ENCODE measurements around the gene CLASP1. TPM values are rescaled to one million over a fixed set of nuclear protein-coding genes. Genes with fewer than 3 reads are reported as not detected.

The CLASP1 gene
- total and polyA plus RNA-seq, 4 donors: 7.5 to 50.0 (median 21.9) TPM

- Histone ChIP-seq H3K4me3 (ENCODE audit: low read depth in 1 of 3, low read length in 3 of 3) (no peak overlapping the region), H3K9me3 (ENCODE audit: control insufficient read depth in 4 of 4, low read length in 3 of 4) (no peaks in the 10 kb centered on the region), H3K36me3 (ENCODE audit: control insufficient read depth in 4 of 4, insufficient read depth in 3 of 4, low read depth in 1 of 4, low read length in 3 of 4) (no peaks in the 10 kb centered on the region), H3K27me3 (ENCODE audit: control insufficient read depth in 4 of 4, insufficient read depth in 4 of 4, low read length in 3 of 4) (no peaks in the 10 kb centered on the region), H3K9ac (ENCODE audit: low read depth in 1 of 2, low read length in 2 of 2) (no peak overlapping the region), H3K27ac (ENCODE audit: low read depth in 1 of 2, low read length in 2 of 2) (no peak overlapping the region), H3K4me1 (ENCODE audit: control insufficient read depth in 4 of 4, insufficient read depth in 4 of 4, low read length in 3 of 4) (no peaks in the 10 kb centered on the region)
- 90% methylated on average over 5 of the region's 5 CpGs for WGBS
- TF ChIP-seq FOXA2 (IDR thresholded peaks at IDR 0.05): no peak
- TF ChIP-seq RAD21 (IDR thresholded peaks at IDR 0.05): no peak
- TF ChIP-seq FOXA1 (IDR thresholded peaks at IDR 0.05): no peak
- no peak for TF ChIP-seq ATF3 (IDR thresholded peaks at IDR 0.05)
- no peak for TF ChIP-seq GABPA (IDR thresholded peaks at IDR 0.05 in 1 of 2, conservative IDR thresholded peaks at IDR 0.05 in 1 of 2)
- DNase-seq (ENCODE audit: low spot score): no peak
Measured at GRCh38 chr2:121291251-121291580, 358.0 kb downstream of the CLASP1 start.

- no peaks in the 10 kb centered on the region for H3K36me3 ChIP-seq (ENCODE audit: control insufficient read depth in 4 of 4, insufficient read depth in 3 of 4, low read depth in 1 of 4, low read length in 3 of 4)
- 91% methylated on average over 5 of the region's 5 CpGs for whole genome bisulfite sequencing
- no peaks in the 10 kb centered on the region for H3K27me3 ChIP-seq (ENCODE audit: control insufficient read depth in 4 of 4, insufficient read depth in 4 of 4, low read length in 3 of 4)
- DNase-seq (ENCODE audit: low spot score): no peak
- H3K4me1 ChIP-seq (ENCODE audit: control insufficient read depth in 4 of 4, insufficient read depth in 4 of 4, low read length in 3 of 4): peaks cover 4 to 12% (median 5%) of the 10 kb centered on the region in 4 donors
- no peak overlapping the region for H3K4me3 ChIP-seq (ENCODE audit: low read depth in 1 of 3, low read length in 3 of 3)
- TF ChIP-seq CTCF (IDR thresholded peaks at IDR 0.05; ENCODE audit: low read depth, low read length, missing input control) (no peak), RXRA (IDR thresholded peaks at IDR 0.05) (no peak), REST (IDR thresholded peaks at IDR 0.05) (no peak), FOXA1 (IDR thresholded peaks at IDR 0.05) (no peak), ATF3 (IDR thresholded peaks at IDR 0.05) (no peak), YY1 (IDR thresholded peaks at IDR 0.05) (no peak), NR2F2 (IDR thresholded peaks at IDR 0.05) (no peak), RAD21 (IDR thresholded peaks at IDR 0.05) (no peak)
- no peaks in the 10 kb centered on the region for H3K9me3 ChIP-seq (ENCODE audit: control insufficient read depth in 4 of 4, low read length in 3 of 4)
- H3K9ac ChIP-seq (ENCODE audit: low read depth in 1 of 2, low read length in 2 of 2): no peak overlapping the region
- H3K27ac ChIP-seq (ENCODE audit: low read depth in 1 of 2, low read length in 2 of 2): no peak overlapping the region
Measured at GRCh38 chr2:121289271-121289670, 360.0 kb downstream of the CLASP1 start.

- Histone ChIP-seq H3K27ac (ENCODE audit: low read depth in 1 of 2, low read length in 2 of 2) (no peak overlapping the region), H3K36me3 (ENCODE audit: control insufficient read depth in 4 of 4, insufficient read depth in 3 of 4, low read depth in 1 of 4, low read length in 3 of 4) (no peaks in the 10 kb centered on the region), H3K27me3 (ENCODE audit: control insufficient read depth in 4 of 4, insufficient read depth in 4 of 4, low read length in 3 of 4) (peaks cover 0 to 2% (median under 1%) of the 10 kb centered on the region in 4 donors), H3K9me3 (ENCODE audit: control insufficient read depth in 4 of 4, low read length in 3 of 4) (no peaks in the 10 kb centered on the region), H3K4me3 (ENCODE audit: low read depth in 1 of 3, low read length in 3 of 3) (no peak overlapping the region), H3K9ac (ENCODE audit: low read depth in 1 of 2, low read length in 2 of 2) (no peak overlapping the region), H3K4me1 (ENCODE audit: control insufficient read depth in 4 of 4, insufficient read depth in 4 of 4, low read length in 3 of 4) (peaks cover 4 to 14% (median 7%) of the 10 kb centered on the region in 4 donors)
- WGBS: 80% methylated on average over 12 of the region's 12 CpGs
- no peak for DNase-seq (ENCODE audit: low spot score)
- TF ChIP-seq GABPA (IDR thresholded peaks at IDR 0.05 in 1 of 2, conservative IDR thresholded peaks at IDR 0.05 in 1 of 2) (no peak), RAD21 (IDR thresholded peaks at IDR 0.05) (no peak), FOXA2 (IDR thresholded peaks at IDR 0.05) (no peak), YY1 (IDR thresholded peaks at IDR 0.05) (no peak), REST (IDR thresholded peaks at IDR 0.05) (no peak), ZBTB33 (IDR thresholded peaks at IDR 0.05) (no peak), MAX (IDR thresholded peaks at IDR 0.05) (no peak), EGR1 (IDR thresholded peaks at IDR 0.05; ENCODE audit: low read depth in 2 of 2) (no peak), FOXA1 (IDR thresholded peaks at IDR 0.05) (no peak), NR2F2 (IDR thresholded peaks at IDR 0.05) (no peak)
Measured at GRCh38 chr2:121288454-121289231, 360.6 kb downstream of the CLASP1 start.
